GM19467 (cell line): ENCODE measurements around the gene SGCD.
A peak's percentile ranks its signal among the peaks of the same experiment; 100 is the strongest.

Source experiments
- ATAC-seq: cut with Tn5 transposase; IDR thresholded peaks from one replicate; pipeline ENCODE4 v1.9.1; 2021; ENCODE audit warnings: mild to moderate bottlenecking, moderate library complexity; ENCODE audit not compliant: unreplicated experiment

SGCD gene

DNA sequence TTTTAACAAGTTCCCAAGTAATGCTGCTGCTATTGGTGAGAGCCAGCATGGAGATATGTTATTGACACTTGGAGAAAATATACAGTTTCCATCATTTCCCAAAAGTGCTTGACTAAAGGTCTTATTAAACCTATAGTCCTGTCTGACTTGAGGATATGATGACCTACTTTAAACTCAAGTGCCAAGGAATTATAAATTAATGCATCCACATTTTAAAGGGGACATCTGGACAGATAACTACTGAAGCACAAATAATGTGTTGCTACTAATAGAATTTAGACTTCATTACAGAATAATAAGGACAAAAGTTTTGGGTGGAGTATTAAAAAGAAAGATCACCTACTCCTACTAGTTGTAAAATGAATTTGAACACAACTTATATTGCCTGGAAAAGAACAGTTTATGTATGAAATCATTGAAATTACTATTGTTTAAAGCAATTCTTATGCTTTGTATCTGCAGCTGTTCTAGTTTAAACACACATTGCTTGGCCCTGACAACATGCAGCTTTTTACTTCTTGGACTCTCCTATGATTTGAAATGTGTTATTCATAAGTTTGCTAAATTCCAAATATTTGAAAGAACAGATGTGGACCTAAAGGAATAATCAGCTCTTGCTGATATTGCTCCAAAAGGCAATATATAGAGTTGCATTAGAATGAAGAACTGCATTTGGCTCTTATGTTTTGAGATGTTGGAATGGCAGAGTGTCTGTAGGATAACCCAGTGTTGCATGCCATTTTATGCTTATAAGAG is 73.4 kb downstream of the SGCD start:
- no peak for ATAC-seq

DNA sequence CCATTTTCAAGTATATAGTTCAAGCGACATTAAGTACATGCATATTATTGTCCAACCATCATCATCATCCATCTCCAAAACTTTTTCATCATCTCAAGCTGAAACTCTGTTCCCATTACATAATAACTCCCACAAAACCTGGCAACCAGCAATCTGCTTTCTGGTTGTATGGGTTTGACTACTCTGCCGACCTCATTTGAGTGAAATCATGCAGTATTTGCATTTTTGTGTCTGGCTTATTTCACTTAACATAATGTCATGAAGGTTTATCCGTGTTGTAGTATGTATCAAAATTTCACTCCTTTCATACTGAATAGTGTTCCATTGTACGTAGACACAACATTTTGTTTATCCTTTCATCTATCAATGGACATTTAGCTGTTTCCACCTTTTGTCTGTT is 74.8 kb downstream of the SGCD start:
- peak; percentile 4 for ATAC-seq

DNA sequence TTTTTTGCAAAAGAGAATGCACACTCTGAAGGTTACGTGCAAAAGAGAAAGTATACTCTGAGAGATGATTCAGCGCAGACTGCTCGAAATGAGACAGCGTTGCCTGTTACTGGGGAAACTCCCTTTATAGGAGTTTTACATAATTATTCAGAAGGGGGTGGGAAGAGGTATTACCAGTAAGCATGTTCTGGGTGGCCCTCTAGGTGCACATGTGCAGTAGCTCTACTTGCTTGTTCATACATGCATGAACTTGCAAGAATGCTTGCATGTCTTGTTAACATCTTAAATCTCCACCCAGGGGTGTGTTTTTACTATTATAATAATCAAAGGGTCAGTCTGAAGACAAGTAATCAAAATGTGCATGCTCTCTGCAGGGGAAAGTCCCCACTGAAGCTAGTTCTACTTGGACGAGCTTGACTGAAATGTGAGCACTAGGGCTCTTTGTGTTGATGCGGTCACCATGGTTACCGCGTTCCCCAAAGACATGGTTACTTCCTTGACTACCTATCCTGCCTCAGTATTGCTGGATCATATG is 75.5 kb downstream of the SGCD start:
- peak; percentile 96 for ATAC-seq

DNA sequence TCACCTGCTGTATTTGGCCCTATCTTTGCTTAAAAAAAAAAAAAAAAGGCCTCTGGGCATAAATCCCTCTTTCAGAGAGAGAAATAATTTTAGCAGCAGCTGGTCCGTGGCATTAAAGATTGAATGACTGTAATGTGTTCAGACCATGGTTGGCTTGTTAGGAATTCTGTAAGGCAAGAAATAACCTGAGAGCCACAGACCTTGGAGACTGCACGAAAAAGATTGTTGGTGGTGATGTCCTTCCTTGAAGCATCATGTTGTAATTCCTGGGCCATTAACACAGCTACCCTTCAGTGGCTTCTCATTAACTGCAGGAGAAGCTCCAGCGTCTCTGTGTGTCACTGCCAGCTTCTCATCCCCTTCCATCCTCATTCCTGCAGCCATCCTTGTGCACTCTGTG is 79.0 kb downstream of the SGCD start:
- no peak for ATAC-seq

DNA sequence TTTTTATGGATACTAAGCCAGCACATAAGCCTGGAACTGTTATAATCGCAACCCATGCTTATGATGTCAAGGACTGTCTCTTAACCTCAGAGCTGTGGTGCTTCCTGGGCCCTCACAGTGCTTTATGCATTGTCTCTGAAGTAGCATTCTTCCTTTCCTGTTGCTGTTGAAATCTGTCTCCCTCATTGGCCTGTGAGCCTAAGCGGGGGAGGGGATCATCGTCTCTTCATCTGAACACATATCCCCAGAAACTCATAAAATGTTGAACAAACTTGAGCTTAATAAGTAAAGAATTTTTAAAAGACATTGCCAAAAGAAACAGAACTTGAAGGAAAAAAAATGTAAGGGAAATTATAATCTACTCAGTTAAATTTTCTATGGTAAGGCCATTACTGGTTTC is 80.3 kb downstream of the SGCD start:
- no peak for ATAC-seq

DNA sequence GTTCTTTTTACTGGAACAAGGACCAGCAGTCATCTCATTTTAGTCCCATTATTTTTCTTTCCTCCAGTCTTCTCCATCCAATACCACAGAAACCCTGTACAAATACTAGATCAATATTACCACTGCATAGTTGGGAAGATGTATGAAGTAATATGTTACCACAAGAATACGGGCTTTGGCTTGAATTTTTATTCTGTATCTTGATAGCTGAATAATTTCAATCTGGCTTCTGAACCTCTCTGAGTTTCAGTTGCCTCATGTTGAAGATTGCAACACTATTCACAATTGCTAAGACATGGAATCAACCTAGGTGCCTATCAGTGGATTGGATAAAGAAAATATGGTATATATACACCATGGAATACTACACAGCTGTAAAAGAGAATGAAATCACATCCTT is 82.9 kb downstream of the SGCD start:
- ATAC-seq, result no peak

DNA sequence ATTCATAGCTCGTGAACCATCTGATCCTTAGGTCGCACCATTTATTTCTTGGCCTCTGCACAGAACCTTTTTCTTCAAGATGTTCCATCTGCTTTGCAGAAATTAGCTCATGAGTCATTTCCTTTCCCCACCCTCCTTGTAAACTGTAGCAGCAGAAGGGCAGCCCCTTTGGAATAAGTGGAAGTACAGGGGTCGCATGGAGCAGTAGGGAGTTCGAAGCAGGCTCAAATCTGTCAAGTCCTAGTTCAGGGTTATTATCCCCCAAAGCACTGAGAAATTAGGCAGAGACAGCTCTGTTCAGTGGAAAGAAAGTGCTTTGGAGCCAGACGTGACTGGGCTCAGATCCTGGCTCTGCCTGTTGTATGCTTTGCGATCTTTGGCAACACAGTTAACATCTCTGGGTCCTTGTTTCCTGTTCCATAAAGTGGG is 84.2 kb downstream of the SGCD start:
- no peak for ATAC-seq

DNA sequence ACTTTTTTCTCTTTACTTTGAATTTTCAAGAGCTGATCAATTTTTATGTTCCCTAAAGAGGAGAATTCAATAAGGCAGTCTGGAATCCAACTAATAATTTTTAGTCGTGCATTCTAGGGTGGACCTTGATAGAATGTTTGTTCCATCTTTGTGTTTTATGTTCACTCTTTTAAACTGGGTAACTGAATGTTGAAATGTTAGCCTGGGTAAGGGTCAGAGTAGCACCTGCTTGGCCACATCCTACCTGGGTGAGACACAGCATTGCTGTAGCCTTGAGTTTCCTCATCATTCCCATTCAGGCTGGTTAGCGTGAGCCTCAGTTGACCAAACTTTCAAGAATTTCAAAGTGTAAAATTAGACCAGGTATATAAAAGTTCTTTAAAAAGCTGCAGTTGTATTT is 85.0 kb downstream of the SGCD start:
- no peak for ATAC-seq

DNA sequence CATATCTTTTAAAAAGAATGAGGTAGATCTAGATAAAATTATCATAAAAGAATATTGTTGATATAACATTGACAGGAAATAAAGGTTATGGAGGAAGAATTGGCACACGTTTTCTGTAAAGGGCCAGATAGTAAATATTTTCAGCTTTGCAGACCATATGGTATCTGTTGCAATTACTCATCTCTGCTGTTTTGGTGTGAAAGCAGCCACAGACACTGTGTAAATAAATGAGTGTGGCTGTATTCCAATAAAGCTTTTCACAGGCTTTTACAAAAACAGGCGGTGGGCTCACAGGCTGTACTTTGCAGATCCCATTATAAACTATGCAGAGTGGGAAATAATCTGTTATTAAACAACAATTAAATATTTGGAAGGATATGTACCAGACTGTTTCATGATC is 87.4 kb downstream of the SGCD start:
- no peak for ATAC-seq

DNA sequence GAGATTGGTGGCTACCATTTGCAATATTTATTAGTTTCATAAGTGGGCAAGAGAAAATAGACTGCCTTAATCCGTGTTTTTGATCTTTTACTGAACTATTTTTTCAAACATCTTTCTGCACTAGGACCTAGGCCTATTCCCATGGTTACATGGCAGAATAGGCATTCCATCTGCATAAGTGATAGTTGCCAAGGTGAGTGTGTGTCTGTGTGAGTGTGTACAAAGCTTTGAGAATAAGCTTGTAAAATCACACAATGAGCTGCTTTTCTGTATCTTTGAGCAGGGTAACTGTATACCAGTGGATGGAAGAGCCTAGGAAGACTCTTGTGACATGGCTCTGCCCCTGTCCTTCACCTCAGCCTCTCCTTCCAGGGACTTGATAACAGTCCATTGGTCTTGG is 92.7 kb downstream of the SGCD start:
- no peak for ATAC-seq

DNA sequence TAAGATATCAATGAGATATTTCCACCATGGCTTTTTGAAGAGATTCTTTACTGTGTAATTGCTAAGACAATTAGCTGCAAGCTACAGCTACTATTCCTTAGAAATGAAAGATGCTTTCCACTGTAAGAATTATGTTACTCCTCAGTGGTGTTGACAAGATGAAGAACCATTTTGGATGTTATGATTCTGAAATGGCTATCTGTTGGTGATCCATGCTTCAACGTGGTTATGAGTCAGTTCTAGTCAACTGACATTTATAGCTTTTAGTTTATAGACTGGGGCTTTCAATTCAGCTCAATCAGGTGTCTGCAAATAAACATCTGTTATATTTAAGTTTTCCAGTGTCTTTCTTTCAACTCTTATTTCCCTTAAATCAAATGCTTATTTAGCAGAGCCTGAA is 93.7 kb downstream of the SGCD start:
- ATAC-seq, result no peak

DNA sequence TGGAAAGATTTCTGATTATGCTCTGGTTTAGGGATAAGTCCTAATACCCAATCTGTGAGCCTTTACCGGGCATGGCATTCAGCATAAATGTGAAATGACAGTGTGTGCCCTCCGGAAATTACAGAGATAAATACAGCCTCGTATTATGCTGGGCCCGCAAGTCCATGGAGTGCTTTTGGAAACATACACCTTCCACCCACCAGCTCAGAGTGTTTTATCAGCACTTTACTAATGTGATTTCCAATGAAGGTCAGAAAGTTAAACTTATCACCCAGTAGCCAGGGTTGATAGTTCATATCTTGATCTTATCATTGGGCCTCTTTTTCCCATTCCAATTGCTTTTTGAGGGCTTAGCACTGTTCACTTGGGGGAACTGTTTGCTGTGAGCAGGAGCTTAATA is 94.8 kb downstream of the SGCD start:
- ATAC-seq, result no peak

DNA sequence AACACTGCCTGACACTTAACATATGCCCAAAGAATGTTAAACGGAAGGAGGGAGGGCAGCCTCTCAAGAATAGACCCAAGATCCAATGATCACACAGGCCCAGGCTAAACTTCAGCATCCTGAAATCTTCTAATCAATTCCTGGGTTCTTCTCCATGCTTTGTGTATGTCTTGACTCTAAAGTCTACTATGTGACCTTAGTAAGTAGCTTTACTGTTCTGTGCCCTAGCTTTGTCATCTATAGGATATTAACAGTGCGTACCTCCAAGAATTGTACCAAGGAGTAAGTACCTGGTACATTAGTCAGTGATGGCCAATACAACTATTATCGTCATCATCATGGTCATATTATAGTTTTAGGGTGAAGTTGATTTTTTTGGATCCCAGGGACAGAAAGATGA is 96.6 kb downstream of the SGCD start:
- ATAC-seq, result no peak

DNA sequence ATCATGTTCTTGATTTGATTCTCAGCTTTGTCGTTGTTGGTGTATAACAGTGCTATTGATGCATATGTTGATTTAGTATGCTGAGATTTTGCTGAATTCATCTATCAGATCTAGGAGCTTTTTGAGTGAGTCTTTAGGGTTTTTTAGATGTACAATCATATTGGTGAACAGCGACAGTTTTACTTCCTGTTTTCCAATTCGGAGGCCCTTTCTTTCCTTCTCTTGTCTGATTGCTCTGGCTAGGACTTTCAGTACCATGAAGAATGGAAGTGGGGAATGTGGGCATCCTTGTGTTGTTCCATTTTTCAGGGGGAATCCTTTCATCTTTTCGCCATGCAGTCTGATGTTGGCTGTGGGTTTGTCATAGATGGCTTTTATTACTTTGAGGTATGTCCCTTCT is 100.4 kb downstream of the SGCD start:
- ATAC-seq, result no peak

DNA sequence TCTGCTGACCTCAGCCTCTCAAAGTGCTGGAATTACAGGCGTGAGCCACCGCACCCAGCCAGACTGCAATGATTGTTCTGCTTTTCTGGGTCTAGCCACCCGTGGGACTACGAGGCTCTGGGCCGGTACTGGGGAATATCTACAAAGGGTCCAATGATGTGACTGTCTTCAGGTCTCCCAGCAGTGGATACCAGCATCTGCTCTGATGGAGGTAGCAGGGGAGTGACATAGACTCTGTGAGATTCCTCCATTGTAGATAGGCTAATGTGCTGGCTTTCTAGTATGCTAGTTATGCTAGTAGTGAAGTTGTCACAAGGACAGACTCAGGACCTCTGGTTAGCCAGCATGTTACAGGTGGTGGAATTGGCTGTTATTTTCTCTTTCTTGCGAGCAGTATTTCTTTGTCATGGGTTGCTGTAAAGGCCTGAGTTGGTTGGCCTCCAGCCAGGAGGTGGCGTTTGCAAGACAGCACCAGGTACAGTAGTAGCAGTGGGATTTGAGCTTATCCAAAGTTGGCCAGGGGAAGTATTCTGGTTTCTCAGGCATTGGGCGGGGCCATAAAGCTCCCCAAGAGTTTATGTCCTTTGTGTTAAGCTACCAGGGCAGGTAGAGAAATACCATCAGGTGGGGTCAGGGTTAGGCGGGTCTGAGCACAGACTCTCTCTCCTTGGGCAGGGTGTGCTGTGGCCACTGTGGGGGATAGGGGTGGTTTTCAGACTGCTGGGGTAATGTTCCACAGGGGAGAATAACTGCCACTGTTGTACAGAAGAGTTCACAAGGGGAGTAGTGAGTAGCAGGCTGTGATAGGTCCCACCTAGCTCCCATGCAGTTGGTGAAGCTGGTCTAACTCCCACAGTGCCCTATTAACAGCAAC is 105.2 kb downstream of the SGCD start:
- ATAC-seq, result no peak

DNA sequence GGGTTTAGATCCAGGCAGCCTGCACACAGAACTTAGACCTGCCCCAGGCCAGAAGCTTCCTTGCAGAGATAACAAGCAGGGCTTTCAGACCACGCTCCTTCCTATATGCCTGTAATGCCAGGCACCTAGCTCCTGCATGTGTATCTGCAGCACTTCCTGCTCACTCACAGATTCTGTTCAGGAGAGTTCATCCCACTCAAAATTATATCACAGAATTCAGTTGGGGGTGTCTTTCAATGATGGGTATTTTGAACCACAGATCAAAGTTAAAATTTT is 105.8 kb downstream of the SGCD start:
- no peak for ATAC-seq

DNA sequence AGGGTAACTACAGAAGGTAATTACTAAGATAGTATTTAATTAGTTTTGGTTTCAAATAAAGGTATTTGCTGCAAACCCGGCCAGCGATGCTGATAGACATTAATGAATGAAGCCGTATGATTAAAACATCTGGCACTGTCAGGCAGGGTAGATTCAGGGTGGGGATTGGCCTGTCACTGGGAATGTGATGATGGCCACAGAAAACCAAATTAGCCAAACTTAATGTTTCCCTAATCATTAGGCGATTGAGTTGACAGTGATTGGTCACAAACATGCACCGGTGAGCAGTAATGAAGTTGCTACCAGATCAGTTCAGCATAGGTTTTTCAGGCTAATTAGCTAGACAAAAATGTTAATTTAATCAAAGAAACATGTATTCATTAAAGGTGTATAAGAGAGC is 107.5 kb downstream of the SGCD start:
- no peak for ATAC-seq

DNA sequence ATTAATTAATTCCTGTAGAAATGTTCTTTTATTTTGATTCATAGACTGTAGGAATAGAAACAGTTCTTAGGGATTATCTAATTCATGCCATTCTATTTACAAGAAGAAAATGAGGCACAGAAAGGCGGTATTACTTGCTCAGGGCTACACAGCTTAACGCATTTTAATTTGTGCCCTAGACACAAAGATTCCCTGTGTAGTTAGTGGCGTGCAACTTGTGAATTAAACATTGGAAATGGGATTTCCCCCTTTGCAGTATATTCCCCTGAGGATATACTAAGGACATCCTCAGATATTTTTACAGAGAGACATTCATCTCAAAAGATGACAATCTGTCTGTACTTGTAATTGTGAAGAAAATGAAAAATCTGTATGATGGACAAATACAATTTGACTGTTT is 108.1 kb downstream of the SGCD start:
- ATAC-seq, result no peak

DNA sequence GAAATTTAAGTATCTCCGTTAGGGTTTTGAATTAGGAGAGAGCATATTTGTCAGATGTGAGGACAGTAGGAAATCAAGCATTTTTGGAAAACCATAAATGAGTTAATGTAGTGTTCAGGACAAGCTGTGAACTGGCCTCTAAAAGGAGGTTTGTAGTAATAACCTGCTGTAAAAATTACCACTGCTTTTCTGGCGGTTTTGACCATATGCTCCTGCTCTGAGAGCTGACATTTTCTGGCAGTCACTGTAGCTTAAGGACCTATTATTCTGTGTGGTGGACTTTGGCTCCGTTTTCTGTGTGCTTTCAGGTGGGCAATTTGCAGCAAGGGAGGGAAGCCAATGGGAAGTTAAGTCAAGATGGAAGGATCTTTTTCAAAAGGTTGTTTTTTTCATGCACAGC is 111.1 kb downstream of the SGCD start:
- ATAC-seq, result no peak

DNA sequence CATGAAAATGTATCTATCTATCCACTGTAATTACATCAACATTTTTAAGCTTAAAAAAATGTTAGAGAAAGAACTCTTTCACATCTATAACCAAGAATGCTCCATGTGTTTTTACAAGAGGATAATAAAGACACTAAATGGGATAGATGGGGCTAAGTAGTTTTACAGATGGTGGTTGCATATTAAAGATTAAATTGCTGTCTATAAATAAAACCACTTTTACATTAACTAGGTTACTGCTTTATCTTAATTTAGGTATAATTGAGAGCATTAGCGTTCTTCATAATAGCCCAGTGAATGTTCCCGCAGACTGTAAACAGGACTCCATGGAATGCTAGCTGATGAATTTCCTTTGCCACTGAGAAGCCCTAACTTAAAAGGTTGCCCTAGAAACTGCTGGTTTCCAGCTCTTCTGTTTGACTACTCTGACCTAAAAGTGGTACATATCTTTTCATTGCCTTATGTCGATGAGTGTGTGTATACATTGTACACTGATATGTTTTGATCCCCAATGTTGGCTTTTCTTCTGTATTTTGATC is 117.9 kb downstream of the SGCD start:
- ATAC-seq, result no peak

DNA sequence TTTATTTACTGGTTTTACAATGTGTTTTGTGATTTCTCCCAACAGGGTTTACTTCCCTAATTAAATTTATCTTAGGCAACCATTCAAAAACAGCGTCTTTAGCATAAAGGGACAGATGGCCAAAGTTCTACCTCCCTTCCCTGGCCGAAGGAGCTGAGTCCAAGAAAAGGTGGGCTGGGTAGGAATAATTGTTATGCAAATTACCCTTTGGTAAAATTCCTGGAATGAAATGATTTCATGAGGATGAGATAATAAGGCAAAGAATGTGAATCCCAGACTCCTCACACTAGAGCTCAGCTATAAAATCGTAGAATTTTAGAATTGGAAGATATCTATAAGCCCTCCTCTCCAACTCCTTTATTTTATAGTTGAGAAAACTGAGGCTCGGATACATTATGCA is 119.6 kb downstream of the SGCD start:
- ATAC-seq, result no peak

DNA sequence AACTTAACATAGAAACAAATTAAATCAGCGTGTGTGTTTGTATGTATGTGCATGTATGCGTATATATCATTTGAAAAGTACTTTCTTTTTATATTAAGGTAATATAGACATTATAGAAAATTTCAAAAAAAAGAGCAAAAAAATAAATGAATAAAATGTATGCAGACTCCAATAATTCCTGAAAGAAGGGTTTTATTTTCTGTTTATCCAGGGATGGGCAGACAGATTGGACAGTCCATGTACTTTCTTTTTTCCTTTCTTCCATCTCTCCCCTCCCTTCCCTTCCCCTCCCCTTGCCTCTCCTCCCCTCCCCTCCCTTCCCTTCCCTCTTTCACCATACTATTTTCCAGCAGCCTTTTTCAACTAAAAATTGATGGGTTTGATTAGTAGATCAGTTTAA is 123.8 kb downstream of the SGCD start:
- no peak for ATAC-seq
